Spleen (tissue), 7 donors: ENCODE data around the gene PPARA.

ENCODE experiments used
- CTCF ChIP-seq, 11 experiments: fragments of 200-600 bp in 7 of 11; fragments of 450-650 bp in 4 of 11; sonication (generic) in 4 of 11; IDR thresholded peaks in 8 of 11; conservative IDR thresholded peaks in 3 of 11; 1 replicate in 7 of 11; 2 replicates in 4 of 11; pipeline versions ENCODE4 v1.4.0 to v1.8.0; 2016 to 2021; ENCODE audit warnings: antibody characterized with exemption in 11 of 11, inconsistent platforms in 4 of 11, mild to moderate bottlenecking in 1 of 11
- POLR2A ChIP-seq, 3 donors: fragments of 450-650 bp; IDR thresholded peaks; one replicate each; pipeline ENCODE4 v1.5.1; 2017; ENCODE audit warnings: antibody characterized with exemption in 3 of 3, mild to moderate bottlenecking in 1 of 3
- POLR2AphosphoS5 ChIP-seq, 3 donors: sonication (generic); formaldehyde crosslinking; IDR thresholded peaks; one replicate each; pipeline ENCODE4 v1.5.1; 2017; ENCODE audit warnings: antibody characterized with exemption in 3 of 3
- donor health status: DM: no; HTN: no; CAD: no; lungs with moderate emphysema.
- donor health status: DM: no; HTN: no; CAD: no.
- donor health status: DM: no; HTN: no; CAD: no.

DNA sequence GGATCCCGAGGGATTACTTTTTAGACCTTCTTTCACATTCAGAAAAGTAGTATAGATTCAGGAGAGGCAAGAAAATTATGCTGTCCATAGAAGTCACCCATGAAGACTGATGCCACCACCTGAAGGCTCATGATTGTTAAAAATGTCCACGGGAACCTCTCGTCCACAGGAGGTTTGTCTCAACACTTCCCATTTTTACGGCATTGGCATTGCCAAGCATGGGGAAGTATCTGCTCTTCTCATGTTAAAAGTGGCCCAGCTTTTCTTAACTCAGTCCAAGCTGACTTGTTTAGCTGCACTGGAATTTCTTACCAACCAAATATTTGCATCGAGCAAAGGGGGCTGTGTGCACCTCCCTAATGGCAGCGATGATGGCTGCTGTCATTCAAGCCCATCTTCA is 90.2 kb downstream of the PPARA start:
- TF ChIP-seq POLR2A (IDR thresholded peaks at IDR 0.05), result no peak
- no peak for TF ChIP-seq CTCF (IDR thresholded peaks at IDR 0.05 in 8 of 11, conservative IDR thresholded peaks at IDR 0.05 in 3 of 11)
- TF ChIP-seq POLR2AphosphoS5 (IDR thresholded peaks at IDR 0.05), result no peak
